HG02981 (cell line): Measurements from ENCODE around the gene MED13.
"Not testable (repeated sequence)": the region's sequence is repeated elsewhere in the genome, so short reads cannot be mapped to it uniquely, and the experiment has no call there.

Experiments used
- ATAC-seq: cut with Tn5 transposase; IDR thresholded peaks from one replicate; pipeline ENCODE4 v1.9.1; 2021; ENCODE audit warnings: mild to moderate bottlenecking, moderate library complexity; ENCODE audit not compliant: unreplicated experiment

The MED13 gene

DNA sequence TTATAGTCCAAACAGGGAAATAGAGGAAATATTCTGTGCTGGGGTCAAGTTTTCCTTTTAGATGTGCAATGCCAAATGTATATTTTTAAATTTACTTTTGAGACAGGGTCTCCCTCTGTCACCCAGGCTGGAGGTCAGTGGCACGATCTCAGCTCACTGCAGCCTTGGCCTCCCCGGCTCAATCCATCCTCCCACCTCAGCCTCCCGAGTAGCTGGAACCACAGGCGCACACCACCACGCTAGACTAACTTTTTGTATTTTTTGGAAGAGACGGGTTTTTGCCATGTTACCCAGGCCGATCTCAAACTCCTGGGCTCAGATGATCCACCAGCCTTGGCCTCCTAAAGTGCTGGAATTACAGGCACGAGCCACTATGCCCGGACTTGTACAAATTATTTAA, 25.8 kb upstream of the MED13 start:
- ATAC-seq: no peak

DNA sequence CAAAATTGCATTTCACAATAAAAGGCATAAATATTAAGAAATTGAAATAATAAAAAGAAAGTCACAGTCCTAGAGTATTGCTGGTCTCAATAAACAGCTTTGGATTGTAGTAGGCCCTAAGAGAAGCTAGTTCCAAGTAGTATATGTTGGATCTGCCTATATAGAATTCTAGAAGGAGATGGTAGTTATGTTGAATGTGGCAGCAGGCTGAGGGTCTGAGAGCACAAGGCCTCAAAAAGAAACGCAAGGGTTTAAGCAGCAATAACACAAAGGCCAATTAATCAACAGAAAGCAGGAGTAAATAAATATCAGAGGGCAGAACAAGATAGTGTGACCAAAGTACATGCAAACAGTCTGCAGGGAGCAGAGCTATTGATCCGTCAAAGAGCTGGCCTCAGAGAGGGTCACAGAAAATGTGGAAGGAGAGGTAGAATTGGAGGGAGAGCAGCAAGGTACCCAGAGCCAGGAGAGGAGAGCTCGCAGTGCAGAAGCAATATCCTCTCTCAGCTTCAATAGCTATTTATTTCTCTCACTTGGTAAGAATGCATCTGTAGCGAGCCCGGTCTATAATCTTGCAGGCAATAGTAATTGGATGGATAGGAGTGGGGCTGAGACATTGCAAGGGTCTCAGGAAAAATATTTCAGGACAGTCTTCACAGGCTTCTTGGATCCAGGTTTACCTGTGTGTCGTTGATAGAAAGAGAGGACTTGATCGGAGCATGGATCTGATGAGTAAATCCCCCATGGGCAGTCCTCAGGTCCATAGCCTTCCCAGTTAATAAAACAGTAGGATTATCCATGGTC, 25.1 kb upstream of the MED13 start:
- no peak for ATAC-seq

- no peak for ATAC-seq
Measured at GRCh38 chr17:62089334-62089733, 24.3 kb upstream of the MED13 start.

GRCh38 chr17:62086737-62087136, 21.7 kb upstream of the MED13 start:
- ATAC-seq: no peak

DNA sequence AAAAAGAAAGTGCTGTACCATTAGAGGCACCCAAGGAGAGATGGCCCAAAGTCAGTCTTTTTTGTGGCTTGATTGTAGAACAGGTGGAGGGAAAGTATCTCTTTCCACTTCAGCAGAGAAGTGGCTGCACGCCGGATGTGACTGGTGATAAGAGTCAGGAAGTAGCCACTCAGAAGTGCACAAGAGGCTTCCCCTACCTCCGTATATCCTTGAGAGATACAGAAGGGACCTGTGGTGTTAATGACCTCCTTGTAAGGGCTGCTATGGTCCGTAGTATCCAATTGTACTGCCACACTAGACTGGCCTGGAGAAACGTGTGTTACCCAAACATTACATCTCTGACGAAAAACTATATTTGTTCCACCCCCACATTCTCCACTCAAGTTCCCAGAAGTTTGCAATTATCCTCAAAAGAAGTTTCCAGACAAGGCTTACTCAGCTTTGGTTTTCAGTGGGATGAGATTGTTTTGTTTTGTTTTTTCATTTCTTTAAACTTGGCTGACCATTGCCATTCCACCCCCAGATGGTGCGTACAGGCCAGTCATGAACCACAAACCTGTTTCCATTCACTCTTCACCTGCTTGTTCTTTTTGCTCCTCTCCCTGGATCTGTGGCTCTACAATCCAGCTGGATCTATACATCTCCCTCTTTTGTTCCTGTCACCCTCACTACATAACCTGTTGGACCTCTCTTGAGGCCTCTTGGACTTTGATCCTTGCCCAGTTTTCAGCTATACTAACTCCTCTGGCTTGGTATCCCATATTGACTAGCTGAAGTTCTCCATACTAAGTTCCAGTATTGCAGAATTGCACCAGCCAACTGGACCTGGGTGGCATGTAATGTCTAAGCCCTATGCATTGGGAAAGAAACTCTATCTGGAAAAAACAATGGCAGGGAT, 20.7 kb upstream of the MED13 start:
- ATAC-seq: peak; percentile 63

DNA sequence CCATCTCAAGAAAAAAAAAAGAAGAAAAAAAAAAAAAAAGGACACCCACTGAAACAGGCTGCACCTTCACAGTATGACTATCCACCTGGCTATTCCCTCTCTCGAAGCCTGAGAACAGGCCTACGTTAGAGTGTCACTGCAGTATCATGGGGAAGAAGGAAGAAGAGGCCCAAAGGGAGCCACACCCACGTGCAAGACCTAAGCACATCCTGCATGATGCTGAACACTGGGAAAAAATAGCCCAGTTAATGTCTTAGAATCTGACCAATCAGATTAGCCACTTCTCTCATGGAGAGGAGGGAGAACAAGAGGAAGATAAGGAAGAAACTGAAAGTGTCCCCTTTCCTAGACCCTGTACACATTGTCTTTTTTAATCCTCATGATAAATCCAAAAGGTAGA, 19.5 kb upstream of the MED13 start:
- ATAC-seq: no peak

GRCh38 chr17:62083651-62084050, 18.6 kb upstream of the MED13 start:
- ATAC-seq: no peak

DNA sequence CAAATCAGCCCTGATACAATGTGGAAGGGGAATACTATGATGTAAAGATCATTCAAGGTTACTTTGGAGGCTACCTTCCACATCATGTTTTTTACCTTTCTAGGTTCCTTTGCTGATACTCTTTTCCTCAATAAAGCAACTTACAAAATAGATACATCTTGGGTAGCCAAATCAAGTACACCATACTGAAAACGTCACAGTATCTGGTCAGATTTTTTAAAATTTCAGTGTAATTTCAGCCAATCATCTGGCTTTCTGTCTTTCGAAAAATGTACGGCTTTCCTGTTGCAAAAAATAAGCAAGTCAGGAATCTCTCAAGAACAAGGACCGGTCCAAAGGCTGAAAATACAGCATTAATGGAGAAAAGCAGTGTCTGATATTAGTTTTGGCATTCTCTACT, 15.6 kb upstream of the MED13 start:
- ATAC-seq: no peak

DNA sequence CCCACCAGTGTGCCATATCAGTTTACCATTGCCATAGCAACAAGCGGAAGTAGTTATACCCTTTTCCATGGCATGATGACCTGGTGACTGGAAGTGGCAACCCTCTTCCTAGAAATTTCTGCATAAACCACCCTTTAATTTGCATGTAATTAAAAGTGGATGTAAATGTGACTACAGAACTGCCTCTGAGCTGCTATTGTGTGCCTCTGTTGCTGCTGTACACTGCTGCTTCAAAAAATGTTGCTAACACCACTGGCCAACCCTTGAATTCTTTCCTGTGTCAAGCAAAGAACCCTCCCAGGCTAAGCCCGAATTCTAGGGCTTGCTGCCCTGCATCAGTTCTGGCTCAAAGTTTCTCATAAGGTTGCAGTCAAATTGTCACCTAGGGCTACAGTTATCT, 12.9 kb upstream of the MED13 start:
- no peak for ATAC-seq

GRCh38 chr17:62076864-62077788, 12.0 kb upstream of the MED13 start:
- no peak for ATAC-seq

DNA sequence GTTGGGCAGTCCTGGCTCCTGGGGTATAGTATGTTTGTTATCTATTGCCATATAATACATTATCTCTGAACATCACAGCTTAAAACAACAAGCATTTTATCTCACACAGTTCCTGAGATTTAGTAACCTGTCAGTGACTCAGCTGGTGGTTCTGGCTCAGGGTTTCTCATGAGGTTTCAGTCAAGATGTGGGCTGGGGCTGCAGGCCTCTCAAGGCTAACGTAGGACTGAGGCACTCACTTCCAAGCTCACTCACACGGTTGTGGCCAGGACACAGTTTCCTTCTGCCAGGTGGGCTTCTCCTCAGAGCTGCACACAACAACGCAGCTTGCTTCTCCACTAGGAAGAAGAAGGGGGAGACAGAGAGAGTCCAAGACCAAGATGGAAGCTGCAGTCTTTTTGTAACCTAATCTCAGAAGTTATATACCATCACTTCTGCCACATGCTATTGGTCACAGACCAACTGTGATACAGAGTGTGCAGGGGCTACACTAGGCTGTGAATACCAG, 10.3 kb upstream of the MED13 start:
- ATAC-seq: no peak

DNA sequence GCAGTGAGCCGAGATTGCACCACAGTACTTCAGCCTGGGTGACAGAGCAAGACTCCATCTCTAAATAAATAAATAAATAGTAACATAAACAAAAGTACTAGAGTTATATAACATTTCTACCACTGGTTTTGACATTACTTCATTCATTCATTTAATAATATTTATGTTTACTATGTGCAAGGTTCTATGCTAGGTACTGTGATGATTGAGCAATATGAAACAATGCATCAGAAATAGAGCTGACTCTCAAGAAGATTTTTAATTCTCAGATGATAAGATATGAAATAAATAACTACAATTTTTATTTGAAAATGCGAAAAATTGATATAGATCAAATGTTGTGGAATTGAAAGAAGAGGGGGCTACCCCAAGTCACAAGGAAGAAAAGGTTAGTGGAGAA, 8.9 kb upstream of the MED13 start:
- no peak for ATAC-seq

GRCh38 chr17:62072855-62073254, 7.8 kb upstream of the MED13 start:
- ATAC-seq: not testable (repeated sequence)

DNA sequence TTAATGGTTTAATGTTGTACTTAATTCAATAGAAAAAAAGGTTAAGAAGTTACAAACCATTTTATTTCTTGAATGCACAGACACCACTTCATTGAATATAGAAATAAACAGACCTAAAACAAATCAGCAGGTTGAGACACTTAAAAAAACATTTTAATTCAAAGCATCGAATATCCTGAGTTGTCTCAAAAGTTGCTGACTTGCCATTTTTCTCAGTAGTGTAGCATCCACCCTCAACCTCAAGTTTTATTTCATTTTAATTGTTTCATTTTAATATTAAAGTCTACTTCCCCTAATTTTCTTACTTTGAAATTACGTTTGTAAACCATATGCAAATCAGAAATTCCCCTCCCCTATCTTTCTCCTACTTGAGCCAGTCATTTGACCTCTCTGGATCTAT, 5.8 kb upstream of the MED13 start:
- ATAC-seq: no peak

DNA sequence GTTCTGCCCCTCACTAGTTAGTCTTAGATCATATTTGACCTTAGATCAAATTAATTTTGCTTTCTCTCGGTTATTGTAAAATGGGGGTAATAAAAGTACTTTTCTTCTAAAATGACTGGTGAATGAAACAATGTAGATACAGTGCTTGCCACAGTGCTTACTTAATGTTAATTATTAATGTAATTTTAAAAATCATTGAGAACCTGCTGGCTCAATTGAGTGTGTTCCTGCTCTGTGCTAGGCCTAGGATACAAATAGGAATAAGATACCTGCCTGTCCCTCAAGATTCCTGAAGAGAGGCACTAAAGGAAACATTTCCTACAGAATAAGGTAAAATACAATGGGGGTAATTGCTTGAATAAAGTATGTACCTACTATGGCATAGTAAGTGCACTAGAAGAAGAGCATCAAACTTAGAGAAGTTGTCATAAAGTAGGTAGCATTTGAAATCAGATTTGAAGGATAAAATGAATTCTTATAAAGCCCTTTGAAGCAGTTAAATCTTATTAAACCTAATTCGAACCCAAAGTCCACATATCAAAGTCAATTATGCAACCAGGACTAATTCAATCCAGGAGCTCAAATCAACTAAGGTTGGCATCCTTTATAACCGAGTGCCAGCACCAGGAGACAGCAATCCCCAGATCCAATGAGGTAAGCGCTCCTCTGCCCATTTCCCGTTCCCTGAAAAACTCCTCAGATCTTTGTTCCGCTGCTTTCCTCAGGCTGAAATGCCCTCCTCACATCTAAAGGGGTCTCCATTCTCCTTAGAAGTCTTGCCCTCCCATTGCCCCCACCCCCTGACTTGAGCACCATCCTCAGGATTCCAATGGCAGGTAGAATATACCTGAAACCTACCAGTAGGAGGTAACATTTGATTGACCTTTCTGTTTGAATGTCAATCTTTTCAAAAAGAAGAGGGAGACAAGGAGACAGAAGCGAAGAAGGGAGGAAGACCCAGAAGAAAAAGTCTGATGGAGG, 2.4 kb upstream of the MED13 start:
- no peak for ATAC-seq

- peak; percentile 94 for ATAC-seq
Measured at GRCh38 chr17:62065611-62066468, 762 bp upstream of the MED13 start.

DNA sequence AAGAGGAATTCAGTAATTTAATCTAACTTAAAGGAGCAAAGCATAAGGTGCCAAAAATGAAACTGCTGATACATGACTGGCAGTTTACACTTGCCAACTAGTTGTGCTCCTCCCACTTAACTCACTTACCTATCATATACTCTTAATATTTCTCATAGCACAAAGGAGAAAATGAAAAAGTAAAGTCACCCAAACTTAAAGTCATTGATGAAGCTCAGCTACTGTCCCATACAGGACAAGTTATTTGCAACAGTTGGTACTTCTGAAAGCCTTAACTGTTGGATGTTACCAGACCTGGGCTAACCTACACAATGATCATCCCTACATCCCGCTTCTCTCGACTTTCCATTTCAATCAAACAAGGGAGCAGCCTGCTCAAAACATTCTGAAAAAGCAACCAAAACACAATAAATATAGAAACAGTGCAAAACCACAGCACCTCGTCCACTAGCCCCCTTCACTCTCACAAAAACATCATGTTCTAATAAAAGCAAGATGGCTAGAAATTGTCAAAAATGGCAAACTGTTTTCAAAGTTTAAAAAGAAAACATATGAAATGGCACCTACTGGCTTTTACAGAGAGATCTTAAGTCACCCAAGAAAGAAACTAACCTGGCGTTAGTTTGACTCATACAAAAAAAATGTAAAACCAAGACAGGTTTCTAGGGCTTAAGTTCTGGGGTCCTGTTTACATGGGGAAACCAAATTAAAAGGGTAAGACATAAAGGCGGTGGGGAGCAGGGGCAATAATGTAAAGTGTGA, 868 bp downstream of the MED13 start:
- no peak for ATAC-seq

GRCh38 chr17:62062944-62063343, 2.1 kb downstream of the MED13 start:
- ATAC-seq: no peak
